NCI-H1105 treated with DMSO at 0.1 percent for 48 hours (cell line): Measurements from ENCODE around the gene SMG7.

Experiments
- DNase-seq: peaks from one replicate; lab custom pipeline; 2025; lab: John Stamatoyannopoulos, UW

SMG7 gene

DNA sequence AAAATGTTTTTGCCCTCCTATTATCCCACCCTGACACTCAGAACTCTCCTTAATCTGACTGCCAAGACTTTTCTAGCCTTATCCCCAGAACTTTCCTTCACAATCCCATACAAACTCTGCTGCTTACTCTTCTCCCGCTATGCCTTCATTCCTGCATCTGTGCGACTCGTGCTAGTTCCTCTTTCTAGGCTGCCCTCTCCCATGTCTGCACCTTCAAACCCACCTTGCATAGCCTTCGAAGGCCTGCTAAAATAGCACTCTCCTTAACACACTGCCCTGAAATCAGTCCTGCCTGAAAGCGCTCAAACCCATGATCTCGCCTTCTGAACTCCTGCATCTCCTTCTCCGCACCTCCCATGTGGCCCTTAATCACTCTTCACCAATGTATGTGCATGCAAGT lies 120.4 kb downstream of the SMG7 start:
- no peak for DNase-seq

DNA sequence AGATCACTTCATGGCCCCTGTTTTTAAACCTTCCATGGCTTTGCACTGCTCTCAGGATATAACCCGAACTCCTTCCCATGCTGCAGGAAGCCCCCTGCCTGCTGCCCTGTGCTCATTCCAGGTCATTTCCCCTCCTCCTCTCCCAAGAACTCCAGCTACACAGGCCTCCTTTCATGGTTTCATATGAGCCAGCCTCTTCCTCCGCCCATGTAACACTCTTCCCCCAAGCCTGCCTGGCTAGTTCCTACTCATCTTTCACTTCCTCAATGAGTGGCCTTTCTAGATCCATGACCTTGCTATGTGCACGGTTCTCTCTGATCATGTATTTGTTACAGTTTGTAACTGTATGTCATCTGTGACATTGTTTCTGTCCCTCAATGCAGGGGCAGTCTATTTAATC lies 121.1 kb downstream of the SMG7 start:
- DNase-seq, result no peak

DNA sequence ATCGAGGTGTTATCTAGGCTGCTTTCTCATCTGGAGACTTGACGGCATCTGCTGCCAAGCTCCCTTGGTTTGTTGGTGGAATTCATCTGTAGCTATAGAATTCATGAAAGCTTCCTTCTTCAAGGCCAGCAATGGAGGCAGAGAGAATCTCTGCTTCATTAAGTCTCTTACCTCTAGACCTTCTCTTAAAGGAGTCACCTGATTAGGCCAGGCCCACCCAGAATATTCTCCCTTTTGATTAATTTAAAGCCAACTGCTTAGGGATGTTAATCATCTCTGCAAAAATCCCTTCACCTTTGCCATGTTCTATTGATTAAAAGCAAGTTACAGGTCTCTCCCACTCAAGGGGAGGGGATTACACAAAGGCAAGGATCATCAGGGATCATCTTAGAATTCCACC lies 123.2 kb downstream of the SMG7 start:
- DNase-seq, result no peak

DNA sequence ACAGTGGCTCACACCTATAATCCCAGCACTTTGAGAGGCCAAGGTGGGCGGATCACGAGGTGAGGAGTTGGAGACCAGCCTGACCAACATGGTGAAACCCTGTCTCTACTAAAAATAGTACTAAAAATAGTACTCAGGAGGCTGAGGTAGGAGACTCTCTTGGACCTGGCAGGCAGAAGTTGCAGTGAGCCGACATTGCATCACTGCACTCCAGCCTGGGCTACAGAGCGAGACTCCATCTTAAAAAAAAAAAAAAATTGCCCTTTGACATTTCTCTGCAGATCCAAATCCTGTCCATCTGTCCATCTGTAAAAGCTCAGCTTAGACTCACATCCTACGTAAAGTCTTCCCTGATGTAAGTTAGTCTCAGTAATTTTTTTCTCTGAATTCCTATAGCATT lies 124.2 kb downstream of the SMG7 start:
- no peak for DNase-seq

DNA sequence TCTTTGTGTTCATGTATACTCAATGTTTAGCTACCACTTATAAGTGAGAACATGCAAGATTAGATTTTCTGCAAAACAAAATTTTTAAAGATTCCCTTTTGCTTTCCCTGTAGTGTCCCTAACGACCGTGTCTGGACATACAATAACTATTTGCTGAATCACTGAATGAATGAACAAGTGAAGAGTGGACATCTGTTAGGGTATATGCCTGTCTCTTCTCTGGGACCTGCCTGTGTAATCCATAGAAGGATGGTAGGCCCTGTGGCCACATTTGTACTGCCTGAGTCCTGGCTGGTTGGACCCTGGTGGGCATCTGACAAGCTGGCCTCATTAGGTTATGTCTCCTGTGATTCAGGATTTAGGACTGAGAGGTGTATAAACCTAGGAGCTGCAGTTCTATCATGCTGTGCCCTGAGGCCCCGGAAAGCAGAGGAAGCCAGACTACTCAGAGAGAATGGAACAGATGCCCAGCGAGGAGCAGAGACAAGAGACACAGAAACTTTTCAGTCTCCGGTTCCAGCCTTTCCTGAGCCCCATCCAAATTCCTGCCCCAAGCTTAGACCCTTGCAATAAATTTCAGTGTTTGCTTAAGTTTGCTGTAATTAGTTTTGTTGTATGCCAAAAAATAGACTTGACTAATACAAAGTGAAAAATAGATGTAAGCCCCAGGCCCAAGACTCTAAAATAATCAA lies 125.5 kb downstream of the SMG7 start:
- DNase-seq, result no peak

DNA sequence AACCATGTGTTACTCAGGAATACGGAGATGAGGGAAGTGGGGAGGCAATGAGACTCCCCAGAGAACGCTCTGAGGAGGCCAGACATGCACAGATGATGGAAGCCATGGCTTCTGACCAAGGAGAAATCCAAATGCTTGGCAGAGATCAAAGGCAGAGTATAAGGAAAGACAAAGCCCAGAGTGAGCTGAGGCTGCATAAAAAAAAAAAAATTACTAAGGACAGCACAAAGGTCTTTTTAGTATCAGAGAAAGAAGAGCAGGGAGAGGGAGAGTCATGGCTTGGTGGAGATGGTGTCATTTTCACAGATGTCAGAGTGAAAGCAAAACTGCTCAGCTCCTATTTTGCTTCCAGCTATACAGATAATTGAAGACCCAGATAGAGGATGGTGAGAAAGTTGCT lies 126.1 kb downstream of the SMG7 start:
- DNase-seq, result no peak

DNA sequence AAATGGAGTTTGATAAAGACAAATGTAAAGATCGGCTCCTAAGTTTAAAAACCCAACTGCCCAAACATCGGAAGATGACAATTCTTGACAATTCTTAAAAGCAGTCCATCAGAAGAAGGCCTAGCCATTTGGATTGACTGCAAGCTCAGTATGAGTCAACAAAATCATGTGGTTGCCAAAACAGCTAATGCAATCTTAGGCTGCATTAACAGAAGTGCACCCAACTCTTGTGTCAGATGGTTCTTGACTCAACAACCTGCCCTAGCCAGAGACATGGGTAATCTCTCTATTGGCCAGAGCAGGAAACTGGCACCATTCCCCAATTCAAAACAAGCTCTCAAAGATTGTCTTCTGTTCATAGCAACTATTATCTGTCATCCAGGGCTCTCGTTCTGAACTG lies 127.8 kb downstream of the SMG7 start:
- no peak for DNase-seq

DNA sequence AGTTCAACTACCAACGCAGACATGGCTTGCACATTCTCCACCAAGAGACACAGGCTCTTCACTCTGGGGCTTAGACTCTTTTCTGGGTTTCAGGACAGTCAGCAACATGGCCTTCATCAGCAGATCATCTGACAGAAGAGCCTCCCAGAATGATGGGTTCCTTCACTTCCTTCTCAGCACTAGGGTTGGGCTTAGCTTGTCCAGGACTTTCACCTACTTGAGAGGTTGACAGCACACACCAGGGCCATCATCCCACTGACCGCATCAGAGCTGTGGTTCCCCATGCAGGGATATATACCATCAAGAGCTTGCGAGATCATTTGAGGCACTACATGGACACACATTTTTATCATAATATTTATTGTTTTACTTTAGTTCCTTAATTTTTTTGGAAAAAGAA lies 128.3 kb downstream of the SMG7 start:
- DNase-seq, result no peak

DNA sequence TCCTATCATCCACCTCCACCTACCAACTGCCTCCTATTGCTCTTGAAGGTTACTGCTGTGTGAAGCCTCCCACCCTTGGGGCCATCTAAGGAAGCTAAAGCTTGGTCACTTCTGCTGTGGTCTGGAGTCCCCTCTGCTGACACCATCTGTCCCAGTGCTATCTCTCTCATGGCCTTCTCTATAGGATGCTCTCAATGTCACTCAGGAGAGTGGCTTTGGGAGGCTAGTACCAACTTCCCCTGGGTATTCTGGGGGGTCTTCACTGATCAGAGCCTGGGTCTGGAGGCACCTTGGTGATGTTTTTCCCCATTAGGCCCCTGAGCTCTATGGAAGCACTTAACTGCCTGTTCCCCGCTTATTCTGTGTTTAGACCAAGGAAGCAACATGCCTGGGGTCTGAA lies 130.2 kb downstream of the SMG7 start:
- no peak for DNase-seq
